HG02798 (cell line): Measurements from ENCODE around the gene PHLDB2.

ENCODE experiments used
- ATAC-seq: cut with Tn5 transposase; IDR thresholded peaks from one replicate; pipeline ENCODE4 v1.9.1; 2021; ENCODE audit warnings: mild to moderate bottlenecking; ENCODE audit not compliant: unreplicated experiment, poor library complexity

The PHLDB2 gene

GRCh38 chr3:111954228-111954990 lies 95.3 kb downstream of the PHLDB2 start:
- no peak for ATAC-seq

GRCh38 chr3:111955876-111956275 lies 96.8 kb downstream of the PHLDB2 start:
- ATAC-seq, result no peak

- no peak for ATAC-seq
Observed at GRCh38 chr3:111956449-111956848, 97.4 kb downstream of the PHLDB2 start.

GRCh38 chr3:111956995-111957734 lies 98.1 kb downstream of the PHLDB2 start:
- no peak for ATAC-seq

GRCh38 chr3:111961461-111962164 lies 102.5 kb downstream of the PHLDB2 start:
- ATAC-seq, result no peak

- ATAC-seq, result no peak
Observed at GRCh38 chr3:111963424-111963823, 104.4 kb downstream of the PHLDB2 start.

GRCh38 chr3:111965484-111965883 lies 106.4 kb downstream of the PHLDB2 start:
- no peak for ATAC-seq

GRCh38 chr3:111967068-111967467 lies 108.0 kb downstream of the PHLDB2 start:
- no peak for ATAC-seq

- ATAC-seq, result peak; percentile 97
Observed at GRCh38 chr3:111967651-111968274, 108.7 kb downstream of the PHLDB2 start.

GRCh38 chr3:111968319-111969054 lies 109.4 kb downstream of the PHLDB2 start:
- no peak for ATAC-seq

- no peak for ATAC-seq
Observed at GRCh38 chr3:111970376-111970775, 111.3 kb downstream of the PHLDB2 start.

GRCh38 chr3:111971533-111972130 lies 112.6 kb downstream of the PHLDB2 start:
- no peak for ATAC-seq

- ATAC-seq, result no peak
Observed at GRCh38 chr3:111972891-111973290, 113.8 kb downstream of the PHLDB2 start.

- ATAC-seq, result no peak
Observed at GRCh38 chr3:111975131-111975530, 116.1 kb downstream of the PHLDB2 start.

- no peak for ATAC-seq
Observed at GRCh38 chr3:111976254-111976653, 117.2 kb downstream of the PHLDB2 start.

GRCh38 chr3:111978583-111979433 lies 119.7 kb downstream of the PHLDB2 start, which contains the start of gene ABHD10:
Gene ABHD10, plus strand, starts transcription at chr3:111979026. Its CDS starts 36 bp downstream, at chr3:111979062.
- peak; percentile 95 for ATAC-seq

- peak; percentile 38 for ATAC-seq
Observed at GRCh38 chr3:111979434-111980038, 120.5 kb downstream of the PHLDB2 start.
